K562 (cell line): ENCODE results near the gene RYR1. TPM values are rescaled to one million over a fixed set of nuclear protein-coding genes. Genes with fewer than 3 reads are reported as not detected.
A peak's percentile ranks its signal among the peaks of the same experiment; 100 is the strongest.

Source experiments
- ATAC-seq: fragments of 200-7000 bp; cut with Tn5 transposase; 3 replicates; pipeline ENCODE4 v1.9.1; 2020; ENCODE audit warnings: moderate library complexity
- BruUV-seq: library from RNA; stranded (reverse); fragments of 400-500 nt; replicated peaks from 2 replicates; lab custom pipeline; 2021; lab: Mats Ljungman, UMichigan
- CTCF ChIA-PET: fragments of 300-600 bp; formaldehyde crosslinking; extraction: SDS; loops from one replicate; lab custom pipeline; 2021; ENCODE audit warnings: low intra/inter-chr PET ratio; lab: Yijun Ruan, JAX
- POLR2A ChIA-PET: fragments of 300-600, 350-650 bp; sonication (Branson Sonifier 250); formaldehyde crosslinking; extraction: SDS; loops from one replicate; lab custom pipeline; 2021; ENCODE audit warnings: antibody characterized with exemption, inconsistent platforms; lab: Yijun Ruan, JAX
- DNase-seq, 4 experiments: peaks; one replicate each; pipeline versions ENCODE4 v3.0.0 to v3.0.0-alpha.2; 2011 to 2018; ENCODE audit warnings: low spot score in 3 of 4, mixed read lengths in 3 of 4; ENCODE audit errors: extremely low read depth in 1 of 4
- FAIRE-seq: peaks from 2 replicates; lab custom pipeline; 2011; peaks lifted over from hg19 to GRCh38; lab: Jason Lieb, UNC
- H2AFZ ChIP-seq: 2 replicates; pipeline ENCODE4 v1.6.0; 2011; ENCODE audit warnings: low read depth, low read length, control low read depth, inconsistent platforms
- H3K27ac ChIP-seq: fragments of 200-600 bp; 3 replicates; pipeline ENCODE4 v1.8.0; 2011; ENCODE audit warnings: low read depth, mild to moderate bottlenecking, control low read depth, inconsistent platforms, low read length, moderate library complexity, mixed read lengths; ENCODE audit errors: extremely low read depth
- H3K27me3 ChIP-seq, 2 experiments: fragments of 300-600 bp in 1 of 2; 2 replicates in 1 of 2; 3 replicates in 1 of 2; pipeline versions ENCODE4 v1.6.0 to v1.8.0; 2011; ENCODE audit warnings: inconsistent platforms in 2 of 2, low read length in 2 of 2, mild to moderate bottlenecking in 1 of 2, mixed read lengths in 1 of 2, moderate library complexity in 1 of 2; ENCODE audit not compliant: control insufficient read depth in 2 of 2, insufficient read depth in 2 of 2
- H3K36me3 ChIP-seq: fragments of 300-600 bp; 3 replicates; pipeline ENCODE4 v1.8.0; 2011; ENCODE audit warnings: mild to moderate bottlenecking, low read length, inconsistent platforms; ENCODE audit not compliant: control insufficient read depth, insufficient read depth
- H3K4me1 ChIP-seq, 2 experiments: fragments of 200-600 bp in 1 of 2; replicated peaks in 1 of 2; 2 replicates in 1 of 2; 3 replicates in 1 of 2; pipeline versions ENCODE4 v1.5.1 to v1.8.0; 2011; ENCODE audit warnings: inconsistent platforms in 2 of 2, low read length in 2 of 2, mild to moderate bottlenecking in 1 of 2, mixed read lengths in 1 of 2, moderate library complexity in 1 of 2; ENCODE audit not compliant: control insufficient read depth in 2 of 2, insufficient read depth in 2 of 2
- H3K4me2 ChIP-seq: 2 replicates; pipeline ENCODE4 v1.6.1; 2011; ENCODE audit warnings: low read length, control low read depth, inconsistent platforms, mixed read lengths; ENCODE audit not compliant: insufficient read depth
- H3K4me3 ChIP-seq: fragments of 200-600 bp; sonication (generic), shearing (Covaris generic); 2 replicates; pipeline ENCODE4 v1.5.1; 2016; ENCODE audit warnings: control low read depth, inconsistent platforms
- H3K79me2 ChIP-seq: fragments of 200-600 bp; 3 replicates; pipeline ENCODE4 v1.8.0; 2011; ENCODE audit warnings: low read length, inconsistent platforms; ENCODE audit not compliant: control insufficient read depth, insufficient read depth
- H3K9ac ChIP-seq, 2 experiments: 2 replicates each; pipeline versions ENCODE4 v1.6.0 to v1.6.1; 2011; ENCODE audit warnings: low read depth in 2 of 2, low read length in 2 of 2, control low read depth in 1 of 2, inconsistent platforms in 1 of 2, mild to moderate bottlenecking in 1 of 2, mixed read lengths in 1 of 2; ENCODE audit not compliant: insufficient read depth in 1 of 2
- H3K9me1 ChIP-seq: one replicate; pipeline ENCODE4 v1.6.0; 2011; ENCODE audit warnings: inconsistent platforms, mild to moderate bottlenecking, low read length, moderate library complexity; ENCODE audit not compliant: control insufficient read depth, insufficient read depth
- H3K9me3 ChIP-seq: replicated peaks from 2 replicates; pipeline ENCODE4 v1.5.1; 2011; ENCODE audit warnings: low read depth, low read length, inconsistent platforms; ENCODE audit not compliant: control insufficient read depth, insufficient read depth
- H4K20me1 ChIP-seq: replicated peaks from 2 replicates; pipeline ENCODE4 v1.6.1; 2011; ENCODE audit warnings: low read length, inconsistent platforms, mixed read lengths; ENCODE audit not compliant: control insufficient read depth, insufficient read depth
- ATF7 ChIP-seq: fragments of 450-650 bp; IDR thresholded peaks from 2 replicates; pipeline ENCODE4 v1.7.1; 2014; ENCODE audit warnings: mild to moderate bottlenecking, moderate library complexity
- EZH2 ChIP-seq: IDR thresholded peaks from 2 replicates; pipeline ENCODE4 v1.6.1; 2012; ENCODE audit warnings: low read depth, mild to moderate bottlenecking, inconsistent platforms, low read length, borderline replicate concordance
- ILF3 ChIP-seq: fragments of 450-650 bp; IDR thresholded peaks from 2 replicates; pipeline ENCODE4 v1.6.1; 2018; ENCODE audit warnings: antibody characterized with exemption, mild to moderate bottlenecking, moderate library complexity, borderline replicate concordance
- MTA2 ChIP-seq: fragments of 450-650 bp; IDR thresholded peaks from 2 replicates; pipeline ENCODE4 v1.6.1; 2016; ENCODE audit warnings: low read depth
- RBFOX2 ChIP-seq: fragments of 200-400 bp; formaldehyde crosslinking; IDR thresholded peaks from 2 replicates; pipeline ENCODE4 v1.6.1; 2017; ENCODE audit warnings: low read depth, mild to moderate bottlenecking, low read length, moderate library complexity
- ZNF12 ChIP-seq: sonication (generic); formaldehyde crosslinking; IDR thresholded peaks from 2 replicates; pipeline ENCODE4 v1.4.0; 2020; ENCODE audit warnings: mild to moderate bottlenecking, missing genetic modification reagents
- ZNF764 ChIP-seq: fragments of 250-450 bp; sonication (Bioruptor Pico); IDR thresholded peaks from 2 replicates; pipeline ENCODE4 v1.4.0; 2020; ENCODE audit warnings: low read depth, mild to moderate bottlenecking, moderate library complexity
- ZNF785 ChIP-seq: fragments of 250-450 bp; sonication (Bioruptor Pico); IDR thresholded peaks from 2 replicates; pipeline ENCODE4 v1.4.0; 2020; ENCODE audit warnings: mild to moderate bottlenecking
- WGBS: fragments of 100-300 bp; shearing (Covaris generic); methylation state at CpG from one replicate; pipeline ENCODE4 v1.1.6; 2016; ENCODE audit warnings: low coverage, mixed read lengths; ENCODE audit not compliant: insufficient coverage; ENCODE audit errors: missing lambda C conversion rate; 5-methylcytosine and 5-hydroxymethylcytosine counted together
- in situ Hi-C: fragments of 300-500 bp; cut with MboI; formaldehyde crosslinking; loops from 4 replicates; pipeline ENCODE4 v1.15.0; 2018; ENCODE audit warnings: inconsistent platforms, mixed read lengths
- intact Hi-C: fragments of 100-400 bp; cut with micrococcal nuclease; formaldehyde crosslinking; loops from 2 replicates; pipeline ENCODE4 v1.14.2; 2022
- polyA plus RNA-seq, 8 experiments: library from polyadenylated mRNA; depleted of rRNA in 4 of 8; stranded (reverse) in 5 of 8; unstranded in 3 of 8; fragments of >200 nt; fragmentation: Nextera tagmentation in 2 of 8; fragmentation: Illumina TruSeq in 1 of 8; extraction: Ambion mirVana in 2 of 8; extraction: Trizol in 1 of 8; gene quantifications; 2 replicates each; pipeline versions ENCODE4 v1.2.1 to v1.2.3, GENCODE V29; 2011 to 2014; ENCODE audit warnings: inconsistent platforms in 1 of 8, missing spikeins in 1 of 8
- total RNA-seq, 7 experiments: library from RNA; depleted of rRNA in 6 of 7; stranded (reverse); fragments of >200 nt in 6 of 7; fragmentation: Illumina TruSeq in 2 of 7; extraction: Trizol in 2 of 7; gene quantifications; 2 replicates each; pipeline versions ENCODE4 v1.2.1 to v1.2.3, GENCODE V29; 2011 to 2021; ENCODE audit warnings: low replicate concordance in 1 of 7
- TF ChIP-seq, protein P1 (sequence below): fragments of 250-450 bp; sonication (Bioruptor Pico); IDR thresholded peaks from 2 replicates; pipeline ENCODE4 v1.4.0; 2020; ENCODE audit warnings: mild to moderate bottlenecking, moderate library complexity
- TF ChIP-seq, protein P2 (sequence below): fragments of 450-650 bp; formaldehyde crosslinking; IDR thresholded peaks from 2 replicates; pipeline ENCODE4 v1.4.0; 2020; ENCODE audit warnings: mild to moderate bottlenecking, moderate library complexity
- TF ChIP-seq, protein P3 (sequence below), 2 experiments: IDR thresholded peaks in 1 of 2; conservative IDR thresholded peaks in 1 of 2; 2 replicates each; pipeline ENCODE4 v1.6.1; 2016; ENCODE audit warnings: low read depth in 2 of 2, mild to moderate bottlenecking in 1 of 2, missing compliant biosample characterization in 1 of 2, missing genetic modification characterization in 1 of 2, moderate library complexity in 1 of 2
- TF ChIP-seq, protein P4 (sequence below), 3 experiments: IDR thresholded peaks in 2 of 3; conservative IDR thresholded peaks in 1 of 3; 2 replicates each; pipeline ENCODE4 v1.5.1; 2011 to 2012; ENCODE audit warnings: low read length in 3 of 3, mild to moderate bottlenecking in 3 of 3, control low read depth in 2 of 3, improper control_type of control experiment in 1 of 3, inconsistent platforms in 1 of 3, low read depth in 1 of 3, mixed read lengths in 1 of 3, moderate library complexity in 1 of 3; ENCODE audit not compliant: insufficient read depth in 2 of 3

RYR1 gene
- total and polyA plus RNA-seq, 9 of the 15 experiments (the other 6 are each of a cell fraction or from before 2014, with no cell fraction given) = 0.11 to 7.4 (median 3.7) TPM

DNA sequence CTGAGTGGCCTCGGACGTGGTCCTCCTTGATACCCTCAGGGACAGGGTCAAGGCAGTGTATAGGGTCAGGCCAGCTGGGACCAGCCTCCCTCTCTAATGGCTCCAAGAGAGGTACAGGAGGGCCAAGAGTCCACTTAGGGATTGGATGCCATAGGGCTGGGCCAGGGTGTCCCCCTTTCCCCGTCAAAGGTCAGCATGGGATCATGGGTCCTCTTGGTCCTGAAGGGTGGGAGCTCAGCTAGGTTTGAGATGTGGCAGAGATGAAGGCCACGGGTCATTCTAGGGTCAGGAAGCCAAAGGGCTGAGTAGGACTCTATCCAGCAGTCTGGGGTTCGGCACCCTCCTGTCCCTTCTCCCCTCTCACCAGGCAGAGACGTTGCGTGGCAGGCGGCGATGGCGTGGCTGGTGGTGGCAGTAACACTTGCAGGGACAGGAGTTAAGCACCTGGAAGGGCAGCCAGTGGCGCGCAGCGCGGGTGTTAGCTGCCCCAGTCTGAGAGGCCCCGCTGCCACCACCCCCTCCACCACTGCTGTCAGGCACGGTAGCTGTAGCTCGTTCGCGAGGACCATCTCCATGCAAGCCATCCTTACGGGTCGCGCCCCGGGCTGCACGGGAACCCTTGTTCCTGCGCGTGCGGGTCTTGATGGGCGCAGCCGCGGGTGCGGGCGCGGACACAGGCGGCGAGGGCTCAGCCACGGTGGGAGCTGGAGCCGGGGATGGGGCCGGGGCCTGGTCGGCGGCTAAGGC, 48.3 kb upstream of the RYR1 start:
- Histone ChIP-seq H3K4me1 (peaks cover 2 to 50% of the 10 kb centered on the region in 2 experiments; a peak in 3 of 5 replicates), H3K27me3 (no peaks in the 10 kb centered on the region), H3K4me3 (no peak overlapping the region), H2AFZ (no peak overlapping the region), H4K20me1 (peaks cover 3% of the 10 kb centered on the region; the same call in 1 of the 2 replicates), H3K79me2 (0 out of 3 replicates have a peak, but pooled peaks cover 2% of the 10 kb centered on the region), H3K36me3 (peaks cover 60% of the 10 kb centered on the region), H3K4me2 (no peak overlapping the region), H3K9me3 (no peaks in the 10 kb centered on the region), H3K9ac (no peak overlapping the region; a peak in 1 of 4 replicates), H3K27ac (no peak overlapping the region), H3K9me1 (peaks cover 3% of the 10 kb centered on the region)
- ATAC-seq (peak; percentile 1; the same call in 2 of the 3 replicates), DNase-seq (no peak), FAIRE-seq (peak; percentile 19)
- BruUV-seq = no TSS peak
- POLR2A ChIA-PET = interaction anchor here (0.5 to 2.6 kb wide), 6 partner anchors 9 to 151 kb away, joined by 3 to 28 read pairs (median 6); partner anchors contain the start of gene PSMD8
- CTCF ChIA-PET = interaction anchor here (0.8 to 1.1 kb wide), 2 partner anchors 141 to 151 kb away, joined by 3 to 4 read pairs; no protein-coding TSS in a partner anchor
- intact Hi-C loops = loop anchor here (5.0 kb wide), 2 partner anchors 48 to 143 kb away; partner anchors contain the start of gene CATSPERG
- 91% methylated on average over 18 of the region's 40 CpGs for WGBS
- in situ Hi-C loops = no loop called here
- TF ChIP-seq RBFOX2 (peak; percentile 63), EZH2 (no peak), MTA2 (no peak), ATF7 (no peak), ZNF12 (CRISPR knock-in tag) (no peak), ZNF764 (CRISPR knock-in tag) (no peak), ILF3 (no peak), ZNF785 (CRISPR knock-in tag) (no peak)
- TF ChIP-seq, protein P1, sequence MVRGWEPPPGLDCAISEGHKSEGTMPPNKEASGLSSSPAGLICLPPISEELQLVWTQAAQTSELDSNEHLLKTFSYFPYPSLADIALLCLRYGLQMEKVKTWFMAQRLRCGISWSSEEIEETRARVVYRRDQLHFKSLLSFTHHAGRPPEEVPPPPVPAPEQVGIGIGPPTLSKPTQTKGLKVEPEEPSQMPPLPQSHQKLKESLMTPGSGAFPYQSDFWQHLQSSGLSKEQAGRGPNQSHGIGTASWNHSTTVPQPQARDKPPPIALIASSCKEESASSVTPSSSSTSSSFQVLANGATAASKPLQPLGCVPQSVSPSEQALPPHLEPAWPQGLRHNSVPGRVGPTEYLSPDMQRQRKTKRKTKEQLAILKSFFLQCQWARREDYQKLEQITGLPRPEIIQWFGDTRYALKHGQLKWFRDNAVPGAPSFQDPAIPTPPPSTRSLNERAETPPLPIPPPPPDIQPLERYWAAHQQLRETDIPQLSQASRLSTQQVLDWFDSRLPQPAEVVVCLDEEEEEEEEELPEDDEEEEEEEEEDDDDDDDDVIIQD (CRISPR knock-in tag) = no peak
- TF ChIP-seq, protein P2, sequence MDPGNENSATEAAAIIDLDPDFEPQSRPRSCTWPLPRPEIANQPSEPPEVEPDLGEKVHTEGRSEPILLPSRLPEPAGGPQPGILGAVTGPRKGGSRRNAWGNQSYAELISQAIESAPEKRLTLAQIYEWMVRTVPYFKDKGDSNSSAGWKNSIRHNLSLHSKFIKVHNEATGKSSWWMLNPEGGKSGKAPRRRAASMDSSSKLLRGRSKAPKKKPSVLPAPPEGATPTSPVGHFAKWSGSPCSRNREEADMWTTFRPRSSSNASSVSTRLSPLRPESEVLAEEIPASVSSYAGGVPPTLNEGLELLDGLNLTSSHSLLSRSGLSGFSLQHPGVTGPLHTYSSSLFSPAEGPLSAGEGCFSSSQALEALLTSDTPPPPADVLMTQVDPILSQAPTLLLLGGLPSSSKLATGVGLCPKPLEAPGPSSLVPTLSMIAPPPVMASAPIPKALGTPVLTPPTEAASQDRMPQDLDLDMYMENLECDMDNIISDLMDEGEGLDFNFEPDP (CRISPR knock-in tag) = no peak
- TF ChIP-seq, protein P3, sequence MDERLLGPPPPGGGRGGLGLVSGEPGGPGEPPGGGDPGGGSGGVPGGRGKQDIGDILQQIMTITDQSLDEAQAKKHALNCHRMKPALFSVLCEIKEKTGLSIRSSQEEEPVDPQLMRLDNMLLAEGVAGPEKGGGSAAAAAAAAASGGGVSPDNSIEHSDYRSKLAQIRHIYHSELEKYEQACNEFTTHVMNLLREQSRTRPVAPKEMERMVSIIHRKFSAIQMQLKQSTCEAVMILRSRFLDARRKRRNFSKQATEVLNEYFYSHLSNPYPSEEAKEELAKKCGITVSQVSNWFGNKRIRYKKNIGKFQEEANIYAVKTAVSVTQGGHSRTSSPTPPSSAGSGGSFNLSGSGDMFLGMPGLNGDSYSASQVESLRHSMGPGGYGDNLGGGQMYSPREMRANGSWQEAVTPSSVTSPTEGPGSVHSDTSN (CRISPR knock-in tag; IDR thresholded peaks at IDR 0.05; ENCODE audit: low read depth) = no peak
- TF ChIP-seq, protein P3 (tag; conservative IDR thresholded peaks at IDR 0.05; ENCODE audit: low read depth) = no peak
- TF ChIP-seq, protein P4, sequence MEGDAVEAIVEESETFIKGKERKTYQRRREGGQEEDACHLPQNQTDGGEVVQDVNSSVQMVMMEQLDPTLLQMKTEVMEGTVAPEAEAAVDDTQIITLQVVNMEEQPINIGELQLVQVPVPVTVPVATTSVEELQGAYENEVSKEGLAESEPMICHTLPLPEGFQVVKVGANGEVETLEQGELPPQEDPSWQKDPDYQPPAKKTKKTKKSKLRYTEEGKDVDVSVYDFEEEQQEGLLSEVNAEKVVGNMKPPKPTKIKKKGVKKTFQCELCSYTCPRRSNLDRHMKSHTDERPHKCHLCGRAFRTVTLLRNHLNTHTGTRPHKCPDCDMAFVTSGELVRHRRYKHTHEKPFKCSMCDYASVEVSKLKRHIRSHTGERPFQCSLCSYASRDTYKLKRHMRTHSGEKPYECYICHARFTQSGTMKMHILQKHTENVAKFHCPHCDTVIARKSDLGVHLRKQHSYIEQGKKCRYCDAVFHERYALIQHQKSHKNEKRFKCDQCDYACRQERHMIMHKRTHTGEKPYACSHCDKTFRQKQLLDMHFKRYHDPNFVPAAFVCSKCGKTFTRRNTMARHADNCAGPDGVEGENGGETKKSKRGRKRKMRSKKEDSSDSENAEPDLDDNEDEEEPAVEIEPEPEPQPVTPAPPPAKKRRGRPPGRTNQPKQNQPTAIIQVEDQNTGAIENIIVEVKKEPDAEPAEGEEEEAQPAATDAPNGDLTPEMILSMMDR (IDR thresholded peaks at IDR 0.05 in 2 of 3, conservative IDR thresholded peaks at IDR 0.05 in 1 of 3; ENCODE audit: insufficient read depth in 2 of 3, low read depth in 1 of 3, low read length in 3 of 3) = 0 out of 6 replicates have a peak, but pooled peaks of 1 of the 3 experiments have one; percentile 5
